A673 (cell line): Measurements from ENCODE around the gene ADPRM.

Source experiments
- EZH2 ChIP-seq: fragments of 200-600 bp; sonication (generic); IDR thresholded peaks from 2 replicates; pipeline ENCODE4 v1.6.1; 2017; ENCODE audit warnings: borderline replicate concordance, low read depth, mild to moderate bottlenecking, mixed read lengths, antibody characterized with exemption, low read length; ENCODE audit not compliant: poor library complexity, severe bottlenecking
- TF ChIP-seq, protein P1 (sequence below): fragments of 300-800, 200-600 bp; sonication (generic); conservative IDR thresholded peaks from 2 replicates; pipeline ENCODE4 v1.5.1; 2017; ENCODE audit warnings: low read depth, mild to moderate bottlenecking, antibody characterized with exemption, low read length, moderate library complexity, mixed read lengths

DNA sequence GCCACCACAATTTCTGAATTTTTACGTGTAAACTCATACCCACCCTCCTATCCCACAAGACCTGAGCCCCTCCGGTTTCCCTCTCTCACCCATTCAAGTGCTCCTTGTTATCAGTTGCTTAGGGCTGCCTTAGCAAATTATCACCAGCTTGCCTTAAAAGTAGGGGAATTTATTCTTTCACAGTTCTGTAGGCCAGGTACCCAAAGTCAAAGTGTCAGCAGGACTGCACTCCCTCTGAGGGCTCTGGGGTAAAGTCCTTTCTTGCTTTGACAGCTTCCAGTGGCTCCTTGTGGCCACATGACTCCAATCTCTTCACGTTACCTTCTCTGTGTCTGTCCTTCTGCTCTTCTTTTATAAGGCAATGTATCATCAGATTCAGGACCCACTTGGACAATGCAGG is 40.3 kb downstream of the ADPRM start:
- TF ChIP-seq, protein P1, sequence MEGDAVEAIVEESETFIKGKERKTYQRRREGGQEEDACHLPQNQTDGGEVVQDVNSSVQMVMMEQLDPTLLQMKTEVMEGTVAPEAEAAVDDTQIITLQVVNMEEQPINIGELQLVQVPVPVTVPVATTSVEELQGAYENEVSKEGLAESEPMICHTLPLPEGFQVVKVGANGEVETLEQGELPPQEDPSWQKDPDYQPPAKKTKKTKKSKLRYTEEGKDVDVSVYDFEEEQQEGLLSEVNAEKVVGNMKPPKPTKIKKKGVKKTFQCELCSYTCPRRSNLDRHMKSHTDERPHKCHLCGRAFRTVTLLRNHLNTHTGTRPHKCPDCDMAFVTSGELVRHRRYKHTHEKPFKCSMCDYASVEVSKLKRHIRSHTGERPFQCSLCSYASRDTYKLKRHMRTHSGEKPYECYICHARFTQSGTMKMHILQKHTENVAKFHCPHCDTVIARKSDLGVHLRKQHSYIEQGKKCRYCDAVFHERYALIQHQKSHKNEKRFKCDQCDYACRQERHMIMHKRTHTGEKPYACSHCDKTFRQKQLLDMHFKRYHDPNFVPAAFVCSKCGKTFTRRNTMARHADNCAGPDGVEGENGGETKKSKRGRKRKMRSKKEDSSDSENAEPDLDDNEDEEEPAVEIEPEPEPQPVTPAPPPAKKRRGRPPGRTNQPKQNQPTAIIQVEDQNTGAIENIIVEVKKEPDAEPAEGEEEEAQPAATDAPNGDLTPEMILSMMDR = no peak
- TF ChIP-seq EZH2 = no peak
